ENCODE results near the gene HSPA6.
"Not testable (repeated sequence)": the region's sequence is repeated elsewhere in the genome, so short reads cannot be mapped to it uniquely, and the experiment has no call there.

DNA sequence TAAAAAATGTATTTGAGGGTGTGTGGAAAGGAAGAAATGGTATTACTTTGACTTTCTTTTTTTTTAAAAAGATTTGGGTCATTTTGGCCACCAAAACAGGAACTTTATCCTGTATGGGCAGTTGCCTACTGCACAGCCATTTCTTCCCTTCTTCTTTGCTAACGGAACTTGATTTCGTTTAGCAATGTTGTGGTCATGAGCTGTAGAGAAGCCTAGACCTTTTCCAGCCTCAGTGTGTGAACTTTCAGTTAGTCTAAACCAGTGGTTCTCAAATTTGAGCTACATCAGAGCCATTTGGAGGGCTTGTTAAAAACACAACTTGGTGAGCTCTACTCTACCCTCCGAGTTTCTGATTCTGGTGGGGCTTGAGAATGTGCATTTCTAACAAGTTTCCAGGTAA, 38.1 kb downstream of the HSPA6 start:
- not testable (repeated sequence) for TF ChIP-seq ARNTL (CRISPR knock-in tag; IDR thresholded peaks at IDR 0.05; ENCODE audit: borderline replicate concordance, low read depth); SNAI2 (CRISPR knock-in tag; IDR thresholded peaks at IDR 0.05); OSR1 (CRISPR knock-in tag; IDR thresholded peaks at IDR 0.05); ZFP30 (CRISPR knock-in tag; IDR thresholded peaks at IDR 0.05); ZNF70 (CRISPR knock-in tag; IDR thresholded peaks at IDR 0.05); CREB5 (CRISPR knock-in tag; IDR thresholded peaks at IDR 0.05; ENCODE audit: low read depth); RARB (CRISPR knock-in tag; IDR thresholded peaks at IDR 0.05); TOX (CRISPR knock-in tag; IDR thresholded peaks at IDR 0.05; ENCODE audit: borderline replicate concordance); ZFP3 (CRISPR knock-in tag; IDR thresholded peaks at IDR 0.05); GLIS3 (CRISPR knock-in tag; IDR thresholded peaks at IDR 0.05); PPARA (CRISPR knock-in tag; IDR thresholded peaks at IDR 0.05; ENCODE audit: borderline replicate concordance); CSDC2 (CRISPR knock-in tag; IDR thresholded peaks at IDR 0.05)
- TF ChIP-seq, protein P1, sequence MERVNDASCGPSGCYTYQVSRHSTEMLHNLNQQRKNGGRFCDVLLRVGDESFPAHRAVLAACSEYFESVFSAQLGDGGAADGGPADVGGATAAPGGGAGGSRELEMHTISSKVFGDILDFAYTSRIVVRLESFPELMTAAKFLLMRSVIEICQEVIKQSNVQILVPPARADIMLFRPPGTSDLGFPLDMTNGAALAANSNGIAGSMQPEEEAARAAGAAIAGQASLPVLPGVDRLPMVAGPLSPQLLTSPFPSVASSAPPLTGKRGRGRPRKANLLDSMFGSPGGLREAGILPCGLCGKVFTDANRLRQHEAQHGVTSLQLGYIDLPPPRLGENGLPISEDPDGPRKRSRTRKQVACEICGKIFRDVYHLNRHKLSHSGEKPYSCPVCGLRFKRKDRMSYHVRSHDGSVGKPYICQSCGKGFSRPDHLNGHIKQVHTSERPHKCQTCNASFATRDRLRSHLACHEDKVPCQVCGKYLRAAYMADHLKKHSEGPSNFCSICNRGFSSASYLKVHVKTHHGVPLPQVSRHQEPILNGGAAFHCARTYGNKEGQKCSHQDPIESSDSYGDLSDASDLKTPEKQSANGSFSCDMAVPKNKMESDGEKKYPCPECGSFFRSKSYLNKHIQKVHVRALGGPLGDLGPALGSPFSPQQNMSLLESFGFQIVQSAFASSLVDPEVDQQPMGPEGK (CRISPR knock-in tag; IDR thresholded peaks at IDR 0.05; ENCODE audit: borderline replicate concordance), result not testable (repeated sequence)
- TF ChIP-seq, protein P2, sequence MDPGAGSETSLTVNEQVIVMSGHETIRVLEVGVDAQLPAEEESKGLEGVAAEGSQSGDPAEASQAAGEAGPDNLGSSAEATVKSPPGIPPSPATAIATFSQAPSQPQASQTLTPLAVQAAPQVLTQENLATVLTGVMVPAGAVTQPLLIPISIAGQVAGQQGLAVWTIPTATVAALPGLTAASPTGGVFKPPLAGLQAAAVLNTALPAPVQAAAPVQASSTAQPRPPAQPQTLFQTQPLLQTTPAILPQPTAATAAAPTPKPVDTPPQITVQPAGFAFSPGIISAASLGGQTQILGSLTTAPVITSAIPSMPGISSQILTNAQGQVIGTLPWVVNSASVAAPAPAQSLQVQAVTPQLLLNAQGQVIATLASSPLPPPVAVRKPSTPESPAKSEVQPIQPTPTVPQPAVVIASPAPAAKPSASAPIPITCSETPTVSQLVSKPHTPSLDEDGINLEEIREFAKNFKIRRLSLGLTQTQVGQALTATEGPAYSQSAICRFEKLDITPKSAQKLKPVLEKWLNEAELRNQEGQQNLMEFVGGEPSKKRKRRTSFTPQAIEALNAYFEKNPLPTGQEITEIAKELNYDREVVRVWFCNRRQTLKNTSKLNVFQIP (CRISPR knock-in tag; IDR thresholded peaks at IDR 0.05; ENCODE audit: borderline replicate concordance, low read depth), result not testable (repeated sequence)

Data from SK-N-SH treated with all-trans-retinoic acid at 6 μM for 48 hours (cell line).